ENCODE measurements around the gene ARHGAP29.

- TF ChIP-seq CTCF (conservative IDR thresholded peaks at IDR 0.05; ENCODE audit: low read depth, low read length): no peak
- no peak for TF ChIP-seq EZH2 (IDR thresholded peaks at IDR 0.05; ENCODE audit: borderline replicate concordance, low read depth, low read length, poor library complexity, severe bottlenecking)
These were observed 11.7 kb upstream of the ARHGAP29 start for GRCh38 chr1:94248956-94249688.

Measured in A673 (cell line).